CD4-positive, alpha-beta T cell (primary cell): ENCODE results near the gene FCHSD1. TPM values are rescaled to one million over a fixed set of nuclear protein-coding genes. Genes with fewer than 3 reads are reported as not detected.
A peak's percentile ranks its signal among the peaks of the same experiment; 100 is the strongest.

Experiments used
- ATAC-seq: fragments of 200-7000 bp; cut with Tn5 transposase; one replicate; pipeline ENCODE4 v1.10.0; 2022; ENCODE audit warnings: mild to moderate bottlenecking; ENCODE audit not compliant: poor library complexity
- CTCF ChIA-PET: fragments of 350-600 bp; sonication (Branson Sonifier 250); formaldehyde crosslinking; loops from one replicate; lab custom pipeline; 2021; ENCODE audit warnings: antibody characterized with exemption, inconsistent platforms; lab: Charles Lee
- POLR2A ChIA-PET: fragments of 350-600 bp; sonication (Branson Sonifier 250); formaldehyde crosslinking; loops from one replicate; lab custom pipeline; 2021; ENCODE audit warnings: antibody characterized with exemption, inconsistent platforms; lab: Charles Lee
- DNase-seq, 14 experiments: peaks; one replicate each; pipeline ENCODE4 v3.0.0-alpha.2; 2013 to 2020; ENCODE audit warnings: mixed read lengths in 2 of 14
- H3K27ac ChIP-seq, 2 donors: one replicate each; pipeline versions ENCODE4 v1.5.1 to v1.7.0; 2013; ENCODE audit warnings: low read length in 2 of 2, low read depth in 1 of 2, mild to moderate bottlenecking in 1 of 2
- H3K27me3 ChIP-seq, 2 experiments: 1 replicate in 1 of 2; 2 replicates in 1 of 2; pipeline versions ENCODE4 v1.6.1 to v1.7.0; 2013; ENCODE audit warnings: low read length in 2 of 2, control low read depth in 1 of 2, mild to moderate bottlenecking in 1 of 2, moderate library complexity in 1 of 2; ENCODE audit not compliant: insufficient read depth in 2 of 2, control insufficient read depth in 1 of 2
- H3K36me3 ChIP-seq: one replicate; pipeline ENCODE4 v1.6.1; 2013; ENCODE audit warnings: low read length, control low read depth; ENCODE audit not compliant: insufficient read depth
- H3K4me1 ChIP-seq: one replicate; pipeline ENCODE4 v1.6.1; 2013; ENCODE audit warnings: low read length, control low read depth; ENCODE audit not compliant: insufficient read depth
- H3K4me3 ChIP-seq: one replicate; pipeline ENCODE4 v1.5.1; 2013; ENCODE audit warnings: mild to moderate bottlenecking, low read length, moderate library complexity
- H3K9me3 ChIP-seq, 2 experiments: 1 replicate in 1 of 2; 2 replicates in 1 of 2; pipeline versions ENCODE4 v1.6.1 to v1.7.0; 2013; ENCODE audit warnings: low read length in 2 of 2, mild to moderate bottlenecking in 2 of 2, control low read depth in 1 of 2, moderate library complexity in 1 of 2; ENCODE audit not compliant: control insufficient read depth in 1 of 2, insufficient read depth in 1 of 2
- H3K27ac Mint-ChIP-seq: one replicate; pipeline ENCODE4 v1.8.0; 2020; ENCODE audit warnings: mixed read lengths
- H3K27me3 Mint-ChIP-seq: one replicate; pipeline ENCODE4 v1.8.0; 2021; ENCODE audit warnings: mixed read lengths
- H3K36me3 Mint-ChIP-seq: one replicate; pipeline ENCODE4 v1.8.0; 2021; ENCODE audit warnings: low read depth, mixed read lengths
- H3K4me1 Mint-ChIP-seq: one replicate; pipeline ENCODE4 v1.8.0; 2021; ENCODE audit warnings: low read depth, mixed read lengths
- H3K4me3 Mint-ChIP-seq: one replicate; pipeline ENCODE4 v1.8.0; 2020; ENCODE audit warnings: mild to moderate bottlenecking, mixed read lengths
- H3K9me3 Mint-ChIP-seq: one replicate; pipeline ENCODE4 v1.8.0; 2020; ENCODE audit warnings: mixed read lengths
- CTCF ChIP-seq: fragments of 200-600 bp; IDR thresholded peaks from one replicate; pipeline ENCODE4 v1.8.0; 2022; ENCODE audit warnings: antibody characterized with exemption, mild to moderate bottlenecking
- intact Hi-C, 2 experiments: fragments of 100-400 bp; cut with DNase I in 1 of 2; cut with micrococcal nuclease in 1 of 2; formaldehyde crosslinking; loops; one replicate each; pipeline versions ENCODE4 v1.15.1 to v1.9.0; 2023 to 2025; cut with DNase I, micrococcal nuclease
- total RNA-seq, 174 experiments: library from RNA in 2 of 174; stranded (reverse) in 2 of 174; gene quantifications; one replicate each; pipeline ENCODE4 v1.2.3 and lab custom pipeline; 2021 to 2026

FCHSD1 gene
- total RNA-seq, 2 experiments from 2014 or later = 79.8 to 86.8 TPM

DNA sequence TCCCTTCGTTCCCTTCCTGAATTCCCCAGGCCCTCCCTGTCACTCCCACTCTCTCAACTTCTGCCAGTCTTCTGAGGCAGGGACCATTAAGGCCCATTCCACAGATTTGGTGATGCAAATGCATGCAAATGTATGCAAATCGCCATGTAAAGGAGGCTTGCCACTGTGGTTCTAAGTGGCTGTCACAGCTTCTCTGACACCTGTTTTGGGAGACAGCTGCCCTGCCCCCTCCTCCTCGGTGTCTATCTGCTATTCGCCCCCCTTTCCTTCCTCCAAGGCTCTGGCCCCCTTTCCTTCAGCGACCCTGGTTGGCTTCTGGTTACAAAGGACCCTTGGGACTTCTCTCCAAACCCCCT is 41.3 kb upstream of the FCHSD1 start:
- no peaks in the 10 kb centered on the region for H3K27me3 ChIP-seq
- H3K36me3 ChIP-seq = no peaks in the 10 kb centered on the region
- intact Hi-C loops = loop anchor here (1.0 to 10.0 kb wide), 7 partner anchors 120 to 1010 kb away; partner anchors contain the start of gene PCDH1 (in 1 of the 2)
- no peaks in the 10 kb centered on the region for H3K9me3 ChIP-seq
- H3K27ac ChIP-seq = no peak overlapping the region
- ChIA-PET CTCF (interaction anchor here (1.1 to 6.3 kb wide), 14 partner anchors 9 to 322 kb away, joined by 3 to 88 read pairs (median 8); partner anchors contain the start of genes DELE1, PCDH1, PCDH12 and RNF14), POLR2A (interaction anchor here (0.7 to 3.3 kb wide), 14 partner anchors 9 to 416 kb away, joined by 3 to 44 read pairs (median 6); partner anchors contain the start of genes DELE1, GNPDA1, HDAC3 and NDFIP1)
- Mint-ChIP-seq H3K27ac (peak overlapping the region; percentile 68), H3K36me3 (no peaks in the 10 kb centered on the region), H3K27me3 (peaks cover 40% of the 10 kb centered on the region), H3K4me1 (peaks cover 23% of the 10 kb centered on the region), H3K9me3 (no peaks in the 10 kb centered on the region), H3K4me3 (peak overlapping the region; percentile 57)
- H3K4me1 ChIP-seq = peaks cover 20% of the 10 kb centered on the region
- peak overlapping the region; percentile 35 for H3K4me3 ChIP-seq
- TF ChIP-seq CTCF = no peak
- ATAC-seq (no peak), DNase-seq (peak in 1 of 14 experiments; percentile 8)

- H3K9me3 Mint-ChIP-seq = no peaks in the 10 kb centered on the region
- peaks cover 20% of the 10 kb centered on the region for H3K4me1 ChIP-seq
- ATAC-seq (peak; percentile 68), DNase-seq (peak; percentile 66 to 92 (median 84))
- H3K27ac Mint-ChIP-seq = no peak overlapping the region
- ChIA-PET POLR2A (interaction anchor here (0.7 to 3.3 kb wide), 14 partner anchors 9 to 417 kb away, joined by 3 to 44 read pairs (median 6); partner anchors contain the start of genes DELE1, GNPDA1, HDAC3 and NDFIP1), CTCF (interaction anchor here (0.7 to 6.3 kb wide), 17 partner anchors 9 to 323 kb away, joined by 3 to 88 read pairs (median 8); partner anchors contain the start of genes DELE1, PCDH1, PCDH12 and RNF14)
- no peaks in the 10 kb centered on the region for H3K27me3 ChIP-seq
- no peak overlapping the region for H3K27ac ChIP-seq
- H3K4me3 ChIP-seq = peak overlapping the region; percentile 35
- H3K9me3 ChIP-seq = no peaks in the 10 kb centered on the region
- no peaks in the 10 kb centered on the region for H3K36me3 Mint-ChIP-seq
- H3K4me3 Mint-ChIP-seq = peak overlapping the region; percentile 57
- peaks cover 35% of the 10 kb centered on the region for H3K27me3 Mint-ChIP-seq
- no peaks in the 10 kb centered on the region for H3K36me3 ChIP-seq
- TF ChIP-seq CTCF = peak; percentile 98
- intact Hi-C loops = loop anchor here (1.0 to 10.0 kb wide), 8 partner anchors 120 to 1010 kb away; partner anchors contain the start of gene PCDH1 (in 1 of the 2)
- H3K4me1 Mint-ChIP-seq = peaks cover 23% of the 10 kb centered on the region
These were observed 40.8 kb upstream of the FCHSD1 start for GRCh38 chr5:141691867-141692532.

- H3K27ac Mint-ChIP-seq = no peak overlapping the region
- H3K36me3 Mint-ChIP-seq = no peaks in the 10 kb centered on the region
- TF ChIP-seq CTCF = no peak
- DNase-seq (no peak), ATAC-seq (no peak)
- Histone ChIP-seq H3K9me3 (no peaks in the 10 kb centered on the region), H3K36me3 (no peaks in the 10 kb centered on the region), H3K4me3 (no peak overlapping the region), H3K4me1 (peaks cover 20% of the 10 kb centered on the region), H3K27me3 (no peaks in the 10 kb centered on the region), H3K27ac (no peak overlapping the region)
- intact Hi-C loops = loop anchor here (2.0 to 10.0 kb wide), 5 partner anchors 121 to 1011 kb away; no protein-coding TSS in a partner anchor
- no peak overlapping the region for H3K4me3 Mint-ChIP-seq
- H3K27me3 Mint-ChIP-seq = peaks cover 29% of the 10 kb centered on the region
- no peaks in the 10 kb centered on the region for H3K9me3 Mint-ChIP-seq
- POLR2A ChIA-PET = interaction anchor here (0.9 to 3.3 kb wide), 13 partner anchors 8 to 322 kb away, joined by 3 to 44 read pairs (median 6); partner anchors contain the start of genes DELE1, GNPDA1, HDAC3 and PCDH1
- H3K4me1 Mint-ChIP-seq = peaks cover 23% of the 10 kb centered on the region
- CTCF ChIA-PET = interaction anchor here (0.7 to 6.3 kb wide), 17 partner anchors 8 to 323 kb away, joined by 3 to 88 read pairs (median 8); partner anchors contain the start of genes DELE1, PCDH1, PCDH12 and RNF14
These were observed 40.2 kb upstream of the FCHSD1 start for GRCh38 chr5:141691286-141691866.
